Measurements from ENCODE around the gene EIF4G3.
"Not testable (repeated sequence)": the region's sequence is repeated elsewhere in the genome, so short reads cannot be mapped to it uniquely, and the experiment has no call there.

Gene EIF4G3

GRCh38 chr1:21099034-21099868 is 77.4 kb downstream of the EIF4G3 start:
- no peaks in the 10 kb centered on the region for H3K27me3 Mint-ChIP-seq
- H3K27ac Mint-ChIP-seq: no peak overlapping the region
- H3K4me3 Mint-ChIP-seq: no peak overlapping the region
- H3K9me3 Mint-ChIP-seq: no peaks in the 10 kb centered on the region
- peaks cover 28 to 51% of the 10 kb centered on the region in 2 donors for H3K36me3 Mint-ChIP-seq
- ATAC-seq (replicated peaks): no peak
- H3K4me1 Mint-ChIP-seq: peaks cover 6 to 9% of the 10 kb centered on the region in 2 donors
- no peak for DNase-seq

- peaks cover 6 to 9% of the 10 kb centered on the region in 2 donors for H3K4me1 Mint-ChIP-seq
- H3K36me3 Mint-ChIP-seq: peaks cover 26 to 49% of the 10 kb centered on the region in 2 donors
- H3K9me3 Mint-ChIP-seq: peaks cover 0 to 1% of the 10 kb centered on the region in 2 donors
- H3K4me3 Mint-ChIP-seq: no peak overlapping the region
- no peaks in the 10 kb centered on the region for H3K27me3 Mint-ChIP-seq
- no peak overlapping the region for H3K27ac Mint-ChIP-seq
- DNase-seq (no peak), ATAC-seq (replicated peaks) (no peak)
Measured at GRCh38 chr1:21098186-21098915, 78.3 kb downstream of the EIF4G3 start.

GRCh38 chr1:21097729-21098128 is 79.0 kb downstream of the EIF4G3 start:
- peaks cover 6 to 7% of the 10 kb centered on the region in 2 donors for H3K4me1 Mint-ChIP-seq
- H3K9me3 Mint-ChIP-seq: peaks cover 0 to 1% of the 10 kb centered on the region in 2 donors
- no peaks in the 10 kb centered on the region for H3K27me3 Mint-ChIP-seq
- ATAC-seq (replicated peaks): no peak
- H3K27ac Mint-ChIP-seq: no peak overlapping the region
- DNase-seq: no peak
- H3K4me3 Mint-ChIP-seq: no peak overlapping the region
- H3K36me3 Mint-ChIP-seq: peaks cover 24 to 51% of the 10 kb centered on the region in 2 donors

- Mint-ChIP-seq H3K4me1 (peaks cover 13 to 18% of the 10 kb centered on the region in 2 donors), H3K9me3 (peaks cover 0 to 1% of the 10 kb centered on the region in 2 donors), H3K27me3 (no peaks in the 10 kb centered on the region), H3K36me3 (peaks cover 32 to 62% of the 10 kb centered on the region in 2 donors), H3K4me3 (no peak overlapping the region), H3K27ac (no peak overlapping the region)
- DNase-seq (no peak), ATAC-seq (replicated peaks) (no peak)
Measured at GRCh38 chr1:21095976-21096375, 80.7 kb downstream of the EIF4G3 start.

- H3K4me1 Mint-ChIP-seq: peaks cover 21 to 29% of the 10 kb centered on the region in 2 donors
- DNase-seq; H3K27me3 Mint-ChIP-seq; H3K4me3 Mint-ChIP-seq; H3K9me3 Mint-ChIP-seq; H3K27ac Mint-ChIP-seq; ATAC-seq (replicated peaks): not testable (repeated sequence)
- peaks cover 30 to 65% of the 10 kb centered on the region in 2 donors for H3K36me3 Mint-ChIP-seq
Measured at GRCh38 chr1:21094282-21094681, 82.4 kb downstream of the EIF4G3 start.

GRCh38 chr1:21093271-21093958 is 83.3 kb downstream of the EIF4G3 start:
- Mint-ChIP-seq H3K36me3 (peaks cover 32 to 65% of the 10 kb centered on the region in 2 donors), H3K4me1 (peaks cover 22 to 35% of the 10 kb centered on the region in 2 donors)
- ATAC-seq (replicated peaks); H3K27ac Mint-ChIP-seq; H3K4me3 Mint-ChIP-seq; DNase-seq; H3K9me3 Mint-ChIP-seq; H3K27me3 Mint-ChIP-seq: not testable (repeated sequence)

- not testable (repeated sequence) for DNase-seq; H3K9me3 Mint-ChIP-seq; H3K27me3 Mint-ChIP-seq; H3K27ac Mint-ChIP-seq; ATAC-seq (replicated peaks); H3K4me3 Mint-ChIP-seq
- Mint-ChIP-seq H3K4me1 (peaks cover 22 to 35% of the 10 kb centered on the region in 2 donors), H3K36me3 (peaks cover 30 to 57% of the 10 kb centered on the region in 2 donors)
Measured at GRCh38 chr1:21092545-21092944, 84.2 kb downstream of the EIF4G3 start.

GRCh38 chr1:21091053-21091690 is 85.5 kb downstream of the EIF4G3 start:
- H3K4me3 Mint-ChIP-seq, DNase-seq, H3K9me3 Mint-ChIP-seq, H3K27me3 Mint-ChIP-seq: not testable (repeated sequence)
- H3K4me1 Mint-ChIP-seq: peaks cover 23 to 35% of the 10 kb centered on the region in 2 donors
- peak in 1 of 2 donors; percentile 57 for ATAC-seq (replicated peaks)
- peaks cover 33 to 59% of the 10 kb centered on the region in 2 donors for H3K36me3 Mint-ChIP-seq
- peak overlapping the region; percentile 20 for H3K27ac Mint-ChIP-seq

GRCh38 chr1:21090463-21090862 is 86.2 kb downstream of the EIF4G3 start:
- ATAC-seq (replicated peaks): peak; percentile 53 to 57
- H3K27ac Mint-ChIP-seq: no peak overlapping the region
- H3K36me3 Mint-ChIP-seq: peaks cover 38 to 61% of the 10 kb centered on the region in 2 donors
- H3K4me1 Mint-ChIP-seq: peaks cover 23 to 35% of the 10 kb centered on the region in 2 donors
- H3K9me3 Mint-ChIP-seq: peaks cover 0 to 3% of the 10 kb centered on the region in 2 donors
- no peaks in the 10 kb centered on the region for H3K27me3 Mint-ChIP-seq
- peak overlapping the region in 1 of 2 donors; percentile 17 for H3K4me3 Mint-ChIP-seq
- DNase-seq: no peak

GRCh38 chr1:21089731-21090130 is 87.0 kb downstream of the EIF4G3 start:
- Mint-ChIP-seq H3K9me3 (peaks cover 0 to 3% of the 10 kb centered on the region in 2 donors), H3K36me3 (peaks cover 39 to 56% of the 10 kb centered on the region in 2 donors), H3K27me3 (no peaks in the 10 kb centered on the region), H3K4me3 (no peak overlapping the region), H3K27ac (peak overlapping the region; percentile 69), H3K4me1 (peaks cover 23 to 35% of the 10 kb centered on the region in 2 donors)
- DNase-seq (no peak), ATAC-seq (replicated peaks) (no peak)

- Mint-ChIP-seq H3K27ac (peak overlapping the region; percentile 69), H3K36me3 (peaks cover 40 to 57% of the 10 kb centered on the region in 2 donors)
- no peak for DNase-seq
Measured at GRCh38 chr1:21089299-21089698, 87.4 kb downstream of the EIF4G3 start.

GRCh38 chr1:21084111-21084810 is 92.4 kb downstream of the EIF4G3 start:
- Mint-ChIP-seq H3K4me1 (peaks cover 12 to 18% of the 10 kb centered on the region in 2 donors), H3K4me3 (no peak overlapping the region), H3K36me3 (peaks cover 37 to 50% of the 10 kb centered on the region in 2 donors), H3K27me3 (no peaks in the 10 kb centered on the region), H3K9me3 (peaks cover 4 to 5% of the 10 kb centered on the region in 2 donors), H3K27ac (peak overlapping the region; percentile 14)
- peak; percentile 48 to 57 for ATAC-seq (replicated peaks)
- no peak for DNase-seq

More at GRCh38 chr1:21089299-21089698, 87.4 kb downstream of the EIF4G3 start:
- no peak for ATAC-seq (replicated peaks)
- H3K4me1 Mint-ChIP-seq: peaks cover 25 to 39% of the 10 kb centered on the region in 2 donors
- H3K27me3 Mint-ChIP-seq: no peaks in the 10 kb centered on the region
- no peak overlapping the region for H3K4me3 Mint-ChIP-seq
- peaks cover 0 to 6% of the 10 kb centered on the region in 2 donors for H3K9me3 Mint-ChIP-seq

- Mint-ChIP-seq H3K27ac (no peak overlapping the region), H3K4me1 (peaks cover 8 to 22% of the 10 kb centered on the region in 2 donors), H3K36me3 (peaks cover 32 to 49% of the 10 kb centered on the region in 2 donors), H3K9me3 (peaks cover 4 to 5% of the 10 kb centered on the region in 2 donors), H3K27me3 (no peaks in the 10 kb centered on the region), H3K4me3 (no peak overlapping the region)
- ATAC-seq (replicated peaks) (no peak), DNase-seq (no peak)
Measured at GRCh38 chr1:21082073-21082472, 94.6 kb downstream of the EIF4G3 start.

All from stimulated activated naive B cell treated with anti-CD40 and anti-IgM and Interleukin-4, amounts not matched to agents 10 μg/mL and 1 μg/mL and 100 μg/mL, for 72 hours (primary cell).